HuH-7.5 (cell line): ENCODE data around the gene RPL13A.
A peak's percentile ranks its signal among the peaks of the same experiment; 100 is the strongest.

Experiments used
- DNase-seq: peaks from one replicate; pipeline ENCODE4 v3.0.0; 2011; ENCODE audit warnings: low spot score

The RPL13A gene

GRCh38 chr19:49506575-49507105, 19.2 kb downstream of the RPL13A start:
- peak; percentile 86 for DNase-seq

GRCh38 chr19:49507803-49508494, 20.5 kb downstream of the RPL13A start:
- DNase-seq: no peak

GRCh38 chr19:49512970-49513745, 25.8 kb downstream of the RPL13A start:
- peak; percentile 76 for DNase-seq

GRCh38 chr19:49513746-49514118, 26.3 kb downstream of the RPL13A start:
- DNase-seq: no peak

GRCh38 chr19:49514151-49514550, 26.7 kb downstream of the RPL13A start:
- DNase-seq: no peak

GRCh38 chr19:49515767-49516166, 28.4 kb downstream of the RPL13A start:
- DNase-seq: no peak

GRCh38 chr19:49518033-49518432, 30.6 kb downstream of the RPL13A start:
- no peak for DNase-seq

- no peak for DNase-seq
Measured at GRCh38 chr19:49520705-49521319, 33.4 kb downstream of the RPL13A start.

- no peak for DNase-seq
Measured at GRCh38 chr19:49524812-49525455, 37.5 kb downstream of the RPL13A start.

- DNase-seq: no peak
Measured at GRCh38 chr19:49528211-49528771, 40.9 kb downstream of the RPL13A start.

GRCh38 chr19:49530708-49531107, 43.3 kb downstream of the RPL13A start:
- DNase-seq: no peak

GRCh38 chr19:49533551-49534488, 46.4 kb downstream of the RPL13A start:
- no peak for DNase-seq

GRCh38 chr19:49534632-49535385, 47.4 kb downstream of the RPL13A start:
- DNase-seq: no peak

- DNase-seq: no peak
Measured at GRCh38 chr19:49536921-49537462, 49.6 kb downstream of the RPL13A start.

GRCh38 chr19:49538643-49539042, 51.2 kb downstream of the RPL13A start:
- DNase-seq: no peak

GRCh38 chr19:49539192-49539952, 52.0 kb downstream of the RPL13A start:
- no peak for DNase-seq
